GM18511 (cell line): ENCODE measurements around the gene NUP50.

ENCODE experiments used
- ATAC-seq: cut with Tn5 transposase; IDR thresholded peaks from one replicate; pipeline ENCODE4 v1.9.1; 2021; ENCODE audit warnings: mild to moderate bottlenecking, moderate library complexity; ENCODE audit not compliant: unreplicated experiment

NUP50 gene

DNA sequence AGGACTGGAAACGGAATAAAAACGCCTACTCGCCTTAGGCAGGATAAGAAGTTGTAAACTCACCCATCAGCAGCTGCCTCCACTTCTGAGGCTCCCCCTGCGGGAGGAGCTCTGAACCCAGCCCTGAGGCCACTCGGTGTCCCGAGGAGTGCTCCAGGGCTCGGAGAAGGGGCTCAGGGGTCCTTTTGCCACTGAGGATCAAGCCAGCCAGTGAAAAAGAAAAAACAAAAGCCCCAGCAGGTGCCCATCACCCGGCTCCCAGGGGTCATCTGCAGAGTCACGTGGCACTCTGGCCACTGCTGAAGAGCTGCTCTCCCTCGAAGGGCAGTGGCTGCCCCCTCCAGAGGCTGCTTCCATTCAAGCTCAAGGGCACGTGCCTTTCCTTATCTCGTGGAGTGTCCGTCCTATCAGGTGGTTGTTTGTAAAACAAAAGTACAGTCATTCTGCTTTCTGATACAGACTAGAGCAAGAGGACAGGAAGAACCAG lies 29.0 kb downstream of the NUP50 start:
- no peak for ATAC-seq

DNA sequence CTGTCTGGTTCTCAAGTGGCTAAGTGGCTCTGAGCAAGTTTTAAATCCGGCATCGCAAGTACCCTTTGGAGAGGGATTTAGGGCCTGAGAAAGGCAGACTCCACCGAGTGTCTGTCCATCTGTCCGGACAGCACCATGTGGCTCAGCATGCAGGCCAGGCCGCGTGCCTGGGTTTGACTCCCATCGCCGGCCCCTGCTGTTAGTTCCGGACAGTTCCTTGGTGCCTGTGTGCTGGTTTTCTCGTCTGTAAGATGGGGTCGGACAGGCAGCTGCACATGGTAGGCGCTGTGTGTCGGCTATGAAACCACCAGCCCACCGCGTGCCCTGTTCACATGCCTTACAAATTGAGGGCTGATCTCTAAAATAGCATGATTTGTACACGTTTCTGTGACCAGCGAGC lies 31.0 kb downstream of the NUP50 start:
- no peak for ATAC-seq

DNA sequence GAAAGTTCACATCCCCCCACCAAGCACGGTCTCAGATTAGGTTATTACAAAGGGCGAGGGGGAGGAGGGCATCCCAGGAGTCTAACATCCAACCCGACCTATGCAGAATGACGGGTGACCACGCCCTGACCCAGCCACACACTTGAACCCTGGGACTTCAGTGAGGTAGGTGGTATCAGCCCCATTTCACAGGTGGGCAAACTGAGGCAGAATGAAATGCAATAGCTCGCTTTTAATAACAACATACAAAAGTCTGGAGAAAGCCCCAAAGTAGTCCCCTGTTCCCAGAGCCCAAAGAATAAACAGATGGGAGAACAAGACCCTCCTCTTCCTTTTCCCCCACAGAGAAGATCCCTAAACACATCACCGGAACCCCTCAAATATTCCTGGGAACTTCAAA lies 31.9 kb downstream of the NUP50 start:
- ATAC-seq, result no peak

DNA sequence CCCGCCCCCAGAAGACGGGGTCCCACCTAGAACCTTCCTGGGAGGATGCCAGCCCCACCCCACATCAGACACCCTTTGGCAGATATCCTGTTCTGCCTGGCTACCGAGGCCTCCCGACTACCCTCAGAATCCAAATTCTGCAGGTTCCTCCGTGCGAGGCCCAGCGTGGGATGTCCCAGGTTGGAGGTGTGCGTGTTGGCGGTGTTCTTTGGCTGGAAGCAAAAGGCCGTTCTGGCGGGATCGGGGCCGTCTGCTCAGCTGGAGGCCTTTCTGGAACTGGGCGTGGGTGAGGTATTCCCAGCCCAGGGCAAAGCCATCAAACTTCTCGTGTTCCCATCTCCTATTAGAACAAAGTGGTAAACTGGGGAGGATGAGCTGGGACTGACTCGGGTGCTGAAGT lies 32.6 kb downstream of the NUP50 start:
- no peak for ATAC-seq

DNA sequence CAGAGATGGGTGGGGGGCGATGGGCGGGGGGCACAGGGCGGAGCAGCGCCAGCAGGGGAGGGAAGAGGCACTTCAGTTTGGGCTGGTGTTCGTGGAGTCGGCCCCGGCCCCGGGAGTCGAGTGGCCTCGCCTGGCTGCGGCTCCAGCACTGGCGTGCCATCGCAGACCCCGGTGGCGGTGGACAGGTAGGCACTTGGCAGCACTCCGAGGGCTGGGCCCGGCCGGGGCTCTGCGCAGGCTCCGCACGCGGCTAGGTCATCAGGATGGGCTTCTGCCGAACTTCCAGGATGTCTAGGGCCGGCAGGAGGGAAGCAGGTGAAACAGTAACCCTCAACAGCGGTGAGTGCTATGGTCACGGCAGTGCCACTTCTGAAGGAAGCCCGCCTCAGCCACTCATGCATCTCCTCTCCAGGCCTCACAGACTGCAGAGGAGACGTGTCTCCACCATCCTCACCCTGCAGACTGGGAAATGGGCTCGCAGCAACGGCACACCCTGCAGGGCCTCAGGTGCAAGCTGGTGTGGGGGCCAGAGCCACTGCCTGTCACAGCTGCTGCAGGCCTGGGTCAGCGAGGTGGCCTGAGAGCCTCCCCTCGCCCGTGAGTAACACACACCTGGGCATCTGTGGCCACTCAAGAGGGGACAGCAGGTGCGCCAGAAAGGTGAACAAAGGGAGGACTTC lies 33.3 kb downstream of the NUP50 start:
- no peak for ATAC-seq

DNA sequence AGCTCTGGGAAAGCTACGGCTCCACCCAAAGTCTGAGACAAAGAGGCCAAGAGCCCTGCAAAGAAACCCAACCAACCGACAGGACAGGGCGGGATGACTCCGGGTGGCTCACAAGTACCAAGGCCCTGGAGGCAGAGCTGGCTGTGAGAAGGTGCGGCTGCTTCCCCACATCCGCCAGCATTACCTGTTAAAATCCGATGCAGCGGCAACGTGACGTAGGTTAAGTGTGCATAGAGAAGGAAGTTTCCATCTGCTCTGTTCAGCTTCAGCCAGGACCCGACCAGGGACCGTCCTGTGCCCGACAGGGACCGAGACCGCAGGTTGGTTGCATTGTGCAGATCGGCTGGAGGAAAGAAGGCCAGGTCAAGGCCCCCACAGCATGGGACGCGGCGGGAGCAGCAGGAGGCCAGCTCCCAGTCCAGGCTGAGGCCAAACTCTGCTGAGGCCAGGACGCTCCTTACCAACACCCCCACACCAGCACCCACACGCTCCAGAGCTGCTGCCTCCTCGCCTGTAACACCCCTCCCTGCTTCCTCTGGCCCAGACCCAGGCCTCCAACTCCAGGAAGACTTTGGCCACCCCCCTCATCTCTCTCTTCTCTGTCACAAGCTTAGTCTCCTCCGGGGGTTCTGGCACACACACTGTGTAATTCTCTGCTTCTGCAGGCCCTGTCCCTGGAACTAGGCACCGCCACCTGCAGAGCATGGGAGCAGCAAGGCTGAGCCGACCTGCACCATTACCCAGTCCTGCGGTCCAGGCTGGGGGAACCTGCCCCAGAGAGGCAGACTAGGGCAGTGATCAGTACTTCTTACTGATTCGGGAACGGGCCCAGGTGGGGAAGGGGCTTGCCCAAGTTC lies 34.1 kb downstream of the NUP50 start:
- no peak for ATAC-seq

DNA sequence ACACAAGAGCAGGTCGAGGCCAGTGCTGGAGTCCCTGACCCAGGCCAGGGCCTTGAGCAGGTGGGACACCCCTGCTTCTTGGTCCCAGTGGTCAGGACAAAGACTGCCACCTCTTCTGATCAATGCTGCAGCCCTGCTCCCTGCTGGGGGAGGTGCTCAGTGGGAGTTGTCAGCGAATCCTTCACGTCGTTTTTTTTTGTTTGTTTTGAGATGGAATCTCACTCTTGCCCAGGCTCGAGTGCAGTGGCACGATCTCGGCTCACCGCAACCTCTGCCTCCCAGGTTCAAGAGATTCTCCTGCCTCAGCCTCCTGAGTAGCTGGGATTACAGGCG lies 34.7 kb downstream of the NUP50 start:
- ATAC-seq, result no peak

DNA sequence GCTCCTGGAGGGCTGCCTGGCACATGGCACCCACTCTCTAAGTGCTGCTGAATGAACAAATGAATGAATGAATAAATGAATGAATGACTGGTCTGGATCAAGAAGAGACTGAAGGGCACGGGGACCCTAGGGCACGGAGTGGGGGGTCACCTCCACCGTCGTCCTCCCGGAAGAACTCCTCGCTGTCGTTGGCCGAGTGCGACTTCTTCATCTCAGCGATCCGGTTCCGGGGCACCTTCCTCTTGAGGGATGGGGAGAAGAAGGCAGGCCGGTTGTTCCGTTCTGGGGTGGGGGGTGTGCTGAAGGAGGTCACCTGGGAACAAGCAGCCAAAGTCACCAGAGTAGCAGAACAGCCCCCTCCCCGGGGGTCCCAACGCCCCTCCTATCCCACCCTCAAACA lies 36.0 kb downstream of the NUP50 start:
- no peak for ATAC-seq

DNA sequence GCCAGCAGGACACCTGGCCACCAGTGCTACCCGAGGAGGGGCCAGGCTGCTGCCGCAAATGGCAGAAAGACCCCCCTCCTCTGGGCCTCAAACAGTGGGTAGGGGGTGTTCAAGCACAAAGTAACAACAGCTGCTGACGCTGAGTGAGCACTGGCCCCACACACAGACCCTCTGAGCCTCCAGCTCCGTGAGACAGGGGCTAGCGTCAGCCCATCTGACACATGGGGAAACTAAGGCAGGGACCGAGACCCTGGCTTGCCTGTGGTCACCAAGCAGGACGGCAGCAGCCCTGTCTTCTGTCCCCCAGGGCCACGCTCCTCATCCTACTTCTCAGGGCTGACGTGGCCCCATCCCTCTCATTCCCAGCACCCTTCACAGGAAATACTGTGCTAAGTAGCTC lies 36.5 kb downstream of the NUP50 start:
- no peak for ATAC-seq

DNA sequence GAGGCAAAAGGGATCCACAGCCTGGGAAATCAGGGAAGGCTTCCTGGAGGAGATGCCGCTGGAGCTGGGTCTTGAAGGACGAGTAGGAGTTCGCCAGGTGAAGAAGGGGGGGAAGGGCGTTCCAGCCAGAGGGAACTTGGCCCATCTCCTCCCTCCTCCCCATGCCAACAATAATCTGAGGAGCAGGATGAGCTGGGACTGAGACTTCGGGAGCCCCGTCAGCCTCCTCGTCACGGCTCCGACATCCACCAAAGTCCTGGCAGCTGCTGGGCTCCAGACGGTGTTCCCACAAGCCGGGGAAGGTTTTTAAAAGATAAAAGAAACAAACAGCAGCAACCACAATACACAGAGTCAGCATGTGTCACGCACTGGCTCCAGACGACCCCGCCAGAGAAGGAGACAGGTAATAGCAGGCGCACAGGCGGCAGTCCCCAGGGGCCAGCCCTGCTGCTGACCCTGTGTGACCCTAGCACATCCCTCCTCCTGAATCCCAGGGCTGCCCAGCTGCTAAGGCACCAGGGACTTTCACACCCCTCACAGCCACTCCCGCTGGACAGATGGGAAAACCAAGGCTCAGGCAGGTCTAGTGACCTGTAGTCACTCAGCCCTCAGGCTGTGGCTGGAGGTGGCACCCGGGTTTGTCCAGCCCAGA lies 37.3 kb downstream of the NUP50 start:
- no peak for ATAC-seq

DNA sequence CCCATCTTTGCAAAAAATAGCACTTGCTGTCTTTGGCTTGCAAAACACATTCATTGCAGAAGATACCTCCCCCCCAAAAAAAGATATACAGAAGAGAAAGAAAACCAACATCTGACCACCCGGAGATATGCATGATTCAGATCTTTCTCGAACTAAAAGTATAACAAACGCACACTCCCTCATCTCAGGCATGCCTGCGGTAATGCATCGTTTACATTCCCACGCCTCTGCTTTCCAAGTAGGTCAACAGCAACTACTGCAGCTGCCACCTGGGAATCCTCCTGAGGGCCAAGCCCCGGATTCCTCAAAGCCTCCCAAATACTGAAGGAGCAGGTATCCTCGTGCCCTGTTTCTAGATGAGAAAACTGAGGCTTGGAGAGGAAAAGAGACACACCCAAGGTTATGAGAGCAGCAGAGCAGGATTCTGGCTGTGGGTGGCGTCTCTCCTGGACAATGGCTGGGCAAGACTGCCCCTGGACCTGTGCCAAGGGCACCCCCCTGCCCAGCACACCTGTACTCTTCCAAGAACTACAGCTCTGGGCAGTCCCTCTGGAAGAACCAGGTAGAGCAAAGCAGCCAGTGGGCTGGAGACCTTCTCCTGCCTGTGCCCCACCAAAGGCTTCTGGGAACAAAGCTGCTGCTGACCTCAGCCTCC lies 38.1 kb downstream of the NUP50 start:
- no peak for ATAC-seq

DNA sequence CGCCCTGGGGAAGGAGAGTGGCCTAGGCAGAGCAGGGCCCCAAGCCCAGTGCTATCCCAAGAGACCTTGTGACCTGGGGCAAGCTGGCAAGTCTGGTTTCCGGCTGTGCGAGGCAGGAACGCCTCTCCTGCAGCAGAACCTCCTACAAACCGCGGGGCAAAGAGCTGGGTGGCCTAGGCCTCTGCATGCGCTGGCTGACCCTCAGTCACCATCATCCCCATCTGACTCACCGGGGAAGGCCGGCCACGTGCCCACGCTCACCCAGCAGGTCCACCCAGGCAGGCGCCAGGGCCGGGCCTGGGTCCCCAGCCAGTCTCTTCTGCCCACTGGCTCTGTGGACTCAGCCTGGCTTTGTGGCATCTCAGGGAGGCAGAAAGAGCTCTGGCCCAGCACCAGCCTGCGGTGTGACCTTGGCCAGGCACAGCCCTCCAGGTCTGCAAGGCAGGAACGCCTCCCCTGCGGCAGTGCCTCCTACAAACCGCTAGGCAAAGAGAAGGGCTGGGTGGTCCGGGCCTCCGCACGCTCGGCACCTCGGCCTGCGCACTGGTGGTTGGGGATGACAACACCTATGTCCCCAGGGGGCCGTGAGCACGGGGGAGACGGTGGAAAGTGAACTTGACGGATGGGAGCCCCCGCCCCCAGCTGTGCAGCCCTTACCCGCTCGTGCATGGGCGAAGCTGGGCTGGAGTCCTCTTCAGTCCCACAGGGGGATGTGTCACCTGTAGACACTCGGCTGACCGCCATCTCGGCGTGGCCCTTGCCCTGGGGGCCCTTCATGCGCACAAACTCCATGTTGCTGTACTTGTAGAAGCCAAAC lies 38.8 kb downstream of the NUP50 start:
- no peak for ATAC-seq

DNA sequence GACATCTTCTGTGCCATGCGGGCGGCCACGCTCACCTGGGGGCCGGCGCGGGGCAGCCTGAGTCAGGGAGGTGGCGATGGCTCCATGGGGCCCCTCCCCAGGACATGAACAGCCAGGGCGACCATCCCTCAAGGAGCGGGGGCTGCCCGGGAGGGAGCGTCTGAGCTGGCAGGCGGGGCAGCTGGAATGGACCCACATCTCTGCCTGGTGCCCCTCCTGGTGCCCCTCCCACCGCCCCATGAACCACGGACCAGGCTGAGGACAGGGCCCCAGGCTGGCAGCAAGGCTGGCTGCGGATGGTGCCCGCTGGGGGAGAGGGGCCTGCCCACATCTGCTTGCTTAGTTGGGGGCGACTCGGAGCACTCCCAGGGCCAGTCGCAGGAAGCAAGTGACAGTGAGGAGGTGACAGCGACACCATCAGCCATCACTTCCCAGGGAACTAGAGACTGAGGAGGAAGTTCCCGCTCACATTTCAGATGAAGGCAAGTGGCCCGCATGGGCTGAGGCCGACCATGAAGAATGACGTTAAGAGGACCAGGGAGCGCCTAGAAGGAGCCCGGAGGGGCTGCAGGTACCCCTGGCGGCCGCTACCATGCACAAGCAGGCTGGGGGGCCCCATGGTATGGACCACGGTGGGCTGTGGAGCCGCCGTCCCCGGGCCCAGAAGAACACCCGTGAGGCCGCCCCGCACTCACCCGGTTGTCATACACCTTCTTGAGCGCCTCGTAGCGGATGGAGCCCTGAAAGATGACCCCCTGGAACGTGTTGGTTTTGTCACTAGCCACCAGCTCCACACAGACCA lies 39.6 kb downstream of the NUP50 start:
- no peak for ATAC-seq

DNA sequence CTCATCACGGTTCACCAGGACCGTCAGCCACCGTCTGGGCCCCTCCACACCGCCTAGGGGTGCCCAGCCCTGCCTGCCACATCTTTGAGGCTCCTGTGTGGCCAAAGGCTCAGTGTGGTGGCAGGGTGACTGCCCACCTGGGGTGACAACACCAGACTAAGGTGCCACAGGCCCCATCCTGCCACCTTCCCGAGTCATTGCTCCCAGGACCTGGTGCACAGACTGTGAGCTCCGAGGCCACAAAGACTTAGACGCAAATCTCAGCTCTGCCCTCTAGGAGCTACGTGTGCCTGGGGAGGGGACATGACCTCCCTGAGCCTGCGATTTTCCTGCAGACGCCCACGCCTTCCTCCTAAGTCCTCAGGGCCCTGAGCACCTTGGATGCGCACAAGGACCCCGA lies 40.5 kb downstream of the NUP50 start:
- no peak for ATAC-seq

DNA sequence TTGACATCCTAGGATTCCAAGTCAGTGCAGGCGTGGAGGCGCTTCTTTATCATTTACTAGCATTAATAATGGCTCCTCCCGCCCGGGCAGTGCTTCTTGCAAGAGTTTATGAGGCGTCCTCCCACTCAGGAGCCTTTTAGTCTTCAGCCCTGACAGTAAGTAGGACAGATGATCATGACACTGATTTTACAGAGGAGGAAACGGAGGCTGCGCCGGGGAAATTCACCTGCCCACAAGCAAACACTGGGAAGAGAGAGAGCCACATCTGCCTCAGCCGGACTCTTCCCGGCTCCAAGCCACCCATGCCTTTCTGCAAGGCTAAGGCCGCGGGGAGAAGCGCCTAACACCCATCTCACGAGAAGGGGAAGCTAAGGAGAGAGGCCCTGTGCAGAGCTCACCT lies 41.1 kb downstream of the NUP50 start:
- no peak for ATAC-seq

DNA sequence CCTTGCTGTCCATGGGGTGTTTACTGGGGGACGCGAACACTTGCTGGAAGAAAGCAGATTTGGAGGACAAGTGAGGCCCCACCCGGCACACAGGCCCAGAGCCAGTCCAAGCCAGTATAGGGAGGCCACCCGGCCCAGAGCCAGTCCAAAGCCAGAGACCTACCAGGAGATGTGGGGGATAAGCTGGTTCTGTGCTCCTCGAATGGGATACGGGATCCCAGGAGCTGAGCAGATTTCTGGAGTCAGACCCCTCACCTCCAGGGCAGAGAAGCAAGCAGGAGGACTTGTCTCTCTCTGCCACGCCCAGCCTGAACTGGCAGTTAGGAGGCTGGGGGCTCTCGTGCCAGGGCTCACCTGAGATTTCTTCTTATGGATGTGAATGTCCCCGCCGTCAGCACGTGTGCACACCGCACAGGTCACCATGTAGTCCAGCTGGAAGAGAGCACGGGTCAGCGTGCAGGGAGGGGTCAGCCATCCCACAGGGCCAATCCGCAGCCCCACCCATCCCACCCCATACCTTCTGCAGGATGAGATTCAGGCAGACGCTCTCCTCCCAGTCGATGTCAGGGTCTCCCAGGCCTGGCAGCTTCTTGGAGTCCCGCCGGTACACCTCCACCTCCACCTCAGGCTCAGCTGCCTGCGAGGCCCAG lies 41.7 kb downstream of the NUP50 start:
- no peak for ATAC-seq

DNA sequence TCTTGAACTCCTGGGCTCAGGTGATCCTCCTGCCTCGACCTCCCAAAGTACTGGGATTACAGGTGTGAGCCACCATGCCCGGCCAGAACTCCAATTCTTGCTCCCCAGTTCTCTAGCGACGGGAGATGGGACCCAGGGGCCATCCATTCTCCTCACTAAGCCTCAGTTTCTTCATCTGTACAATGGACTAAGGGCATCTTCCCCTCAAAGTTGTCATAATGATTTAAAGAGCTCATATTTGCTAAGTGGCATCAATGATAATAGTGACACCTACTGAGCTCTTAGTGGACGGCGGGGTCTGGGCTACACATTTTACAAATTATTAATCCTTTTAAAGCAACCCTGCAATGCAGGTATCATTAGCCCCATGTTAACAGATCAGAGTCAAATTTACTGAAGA lies 42.5 kb downstream of the NUP50 start:
- ATAC-seq, result no peak

DNA sequence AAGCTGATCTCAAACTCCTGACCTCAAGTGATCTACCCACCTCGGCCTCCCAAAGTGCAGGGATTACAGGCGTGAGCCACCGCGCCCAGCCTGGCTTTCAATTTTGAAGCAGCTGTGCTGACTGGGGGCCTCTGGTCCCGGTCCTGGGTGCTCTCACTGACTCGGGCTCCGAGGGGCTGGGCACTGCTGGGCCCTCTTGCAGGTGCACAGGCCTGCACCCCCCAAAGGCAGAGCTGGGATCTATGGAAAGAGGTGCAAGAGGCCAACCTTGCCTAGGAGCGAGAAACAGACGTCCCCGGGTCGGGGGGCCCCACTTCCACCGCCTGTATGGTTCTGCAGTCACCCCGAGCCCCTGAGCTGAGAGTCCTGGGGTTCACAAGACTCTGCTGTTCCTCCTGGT lies 43.8 kb downstream of the NUP50 start:
- no peak for ATAC-seq

DNA sequence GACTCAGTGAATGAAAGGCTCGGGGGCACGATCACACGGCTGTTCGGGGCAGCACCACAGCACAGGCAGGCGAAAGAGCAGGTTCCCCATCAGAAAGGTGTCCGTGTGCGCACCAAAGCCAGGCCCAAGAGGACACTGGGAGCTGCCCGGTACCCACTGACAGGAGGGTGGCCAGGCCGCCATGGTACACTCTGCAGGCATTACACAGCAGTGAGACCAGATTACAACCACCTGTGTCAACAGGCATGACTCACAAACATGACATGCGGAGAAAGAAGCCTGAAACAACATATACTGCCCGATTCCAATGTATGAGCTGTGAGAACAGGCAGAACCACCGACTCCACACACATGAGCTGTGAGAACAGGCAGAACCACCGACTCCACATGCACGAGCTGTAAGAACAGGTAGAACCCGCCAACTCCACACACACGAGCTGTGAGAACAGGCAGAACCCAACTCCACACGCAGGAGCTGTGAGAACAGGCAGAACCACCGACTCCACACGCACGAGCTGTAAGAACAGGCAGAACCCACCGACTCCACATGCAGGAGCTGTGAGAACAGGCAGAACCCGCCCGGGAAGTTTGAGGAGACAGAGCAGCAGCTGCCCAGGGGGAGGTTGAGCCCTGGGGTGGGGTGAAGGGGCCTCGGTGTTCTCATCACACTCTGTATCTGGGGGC lies 44.4 kb downstream of the NUP50 start:
- no peak for ATAC-seq
